Hippocampal formation (tissue), 2 donors: ENCODE results near the gene KLF11.

Source experiments
- DNase-seq, 2 donors: peaks; one replicate each; lab custom pipeline; 2025; lab: John Stamatoyannopoulos, UW

The KLF11 gene

DNA sequence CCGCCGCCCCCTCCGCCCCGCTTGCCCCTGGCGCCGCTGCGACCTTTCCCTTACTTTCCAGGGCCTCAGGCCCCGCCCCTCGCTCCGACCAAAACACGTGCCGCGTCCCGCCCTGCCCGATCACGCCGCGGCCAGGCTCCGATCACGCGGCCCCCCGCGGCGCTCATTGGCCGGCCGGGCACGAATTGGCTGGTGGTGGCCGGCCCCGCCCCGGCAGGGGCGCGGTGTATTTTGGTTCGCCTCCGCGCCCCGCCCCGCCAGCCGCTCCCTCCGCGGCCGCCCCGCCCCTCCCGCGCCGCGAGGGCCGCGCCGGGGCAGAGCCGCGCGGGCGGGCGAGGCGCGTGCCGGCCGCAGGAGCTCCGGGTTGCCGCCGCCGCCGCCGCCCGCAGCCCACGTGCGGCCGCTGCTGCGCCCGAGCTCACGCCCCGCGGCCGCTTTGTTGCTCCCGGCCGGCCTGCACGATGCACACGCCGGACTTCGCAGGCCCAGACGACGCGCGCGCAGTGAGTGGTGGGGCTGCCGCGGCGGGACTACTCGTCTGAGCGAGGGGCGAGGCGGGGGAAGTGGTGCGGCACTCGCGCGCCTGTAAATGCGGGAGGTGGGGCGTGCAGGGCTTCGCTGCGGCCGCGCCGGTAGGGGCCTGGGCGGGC, at the start of gene KLF11:
TSS of gene KLF11 (plus strand) at position 295 of the 650 bp plus-strand sequence. CDS start at position 462, 167 bp downstream.
- DNase-seq, result peak; percentile 51 to 73

DNA sequence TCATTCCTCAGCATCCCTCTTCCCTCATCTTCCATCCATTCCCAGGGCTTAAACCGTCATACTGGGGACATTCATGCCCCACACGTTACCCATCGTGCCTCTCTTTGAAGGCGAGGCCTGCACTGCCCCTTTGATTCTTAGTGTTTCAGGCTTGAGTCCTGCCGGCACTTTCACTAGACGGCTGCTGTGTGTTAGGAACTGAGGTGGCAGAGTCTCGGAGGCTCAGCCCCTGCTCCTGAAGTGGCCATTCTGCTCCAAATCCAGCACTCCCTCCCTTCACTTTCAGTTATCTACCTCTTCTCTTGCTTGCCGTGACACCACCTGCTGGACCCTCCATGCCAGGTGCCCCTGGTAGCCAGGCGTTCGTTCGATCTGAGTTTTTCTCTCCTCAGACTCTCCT, 48.9 kb upstream of the KLF11 start:
- no peak for DNase-seq

DNA sequence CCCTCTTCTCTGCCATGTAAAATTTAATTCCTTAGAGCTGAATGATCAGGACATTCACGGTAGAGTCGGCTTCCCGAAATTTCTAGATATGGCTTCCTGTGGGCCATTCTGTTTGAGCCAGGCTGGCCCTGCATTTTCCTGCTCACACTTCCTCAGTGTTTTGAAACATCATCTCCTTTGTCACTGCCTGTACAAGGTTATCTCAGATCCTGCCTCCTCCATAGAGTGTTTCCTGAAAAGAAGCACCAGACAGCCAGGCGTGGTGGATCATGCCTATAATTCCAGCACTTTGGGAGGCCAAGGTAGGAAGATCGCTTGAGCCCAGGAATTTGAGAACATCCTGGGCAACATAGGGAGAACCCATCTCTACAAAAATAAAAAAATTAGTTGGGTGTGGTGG, 48.3 kb upstream of the KLF11 start:
- DNase-seq, result no peak

DNA sequence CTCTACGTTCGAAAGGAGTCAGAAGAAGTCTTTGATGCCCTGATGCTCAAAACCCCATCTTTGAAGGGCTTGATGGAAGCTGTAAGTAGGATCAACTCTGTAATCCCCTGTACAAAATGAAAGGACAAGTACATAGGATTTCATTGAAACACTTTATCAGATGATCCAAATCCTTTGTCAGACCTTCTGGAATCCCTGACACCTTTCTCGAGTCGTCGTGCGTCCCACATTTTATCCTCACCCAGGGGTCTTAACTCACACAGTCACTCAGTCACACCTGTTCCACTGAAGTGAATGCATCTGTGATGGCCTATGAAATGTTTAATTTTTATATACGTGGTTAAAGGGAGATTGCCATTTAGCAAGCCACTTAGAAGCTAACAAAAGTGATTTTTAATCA, 47.0 kb upstream of the KLF11 start:
- DNase-seq, result no peak

DNA sequence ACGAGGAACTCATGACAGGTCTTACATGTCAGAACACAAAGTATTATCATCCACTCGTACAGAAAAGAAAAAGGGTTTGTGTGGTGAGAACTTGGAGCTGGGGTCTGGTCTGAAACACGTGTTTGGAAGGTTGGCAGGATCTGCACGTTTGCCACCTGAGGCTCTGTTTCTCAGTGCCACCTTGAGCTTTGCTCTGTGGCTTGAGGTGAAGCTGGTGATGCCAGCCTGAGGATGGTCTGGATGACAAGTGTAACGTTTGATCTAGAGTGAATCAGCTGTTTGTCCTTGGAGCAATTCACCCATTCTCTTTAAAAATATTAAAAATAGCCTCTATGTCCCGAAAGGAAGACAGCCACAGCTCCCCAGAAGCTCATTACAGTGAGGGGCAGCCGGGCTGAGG, 45.4 kb upstream of the KLF11 start:
- no peak for DNase-seq

DNA sequence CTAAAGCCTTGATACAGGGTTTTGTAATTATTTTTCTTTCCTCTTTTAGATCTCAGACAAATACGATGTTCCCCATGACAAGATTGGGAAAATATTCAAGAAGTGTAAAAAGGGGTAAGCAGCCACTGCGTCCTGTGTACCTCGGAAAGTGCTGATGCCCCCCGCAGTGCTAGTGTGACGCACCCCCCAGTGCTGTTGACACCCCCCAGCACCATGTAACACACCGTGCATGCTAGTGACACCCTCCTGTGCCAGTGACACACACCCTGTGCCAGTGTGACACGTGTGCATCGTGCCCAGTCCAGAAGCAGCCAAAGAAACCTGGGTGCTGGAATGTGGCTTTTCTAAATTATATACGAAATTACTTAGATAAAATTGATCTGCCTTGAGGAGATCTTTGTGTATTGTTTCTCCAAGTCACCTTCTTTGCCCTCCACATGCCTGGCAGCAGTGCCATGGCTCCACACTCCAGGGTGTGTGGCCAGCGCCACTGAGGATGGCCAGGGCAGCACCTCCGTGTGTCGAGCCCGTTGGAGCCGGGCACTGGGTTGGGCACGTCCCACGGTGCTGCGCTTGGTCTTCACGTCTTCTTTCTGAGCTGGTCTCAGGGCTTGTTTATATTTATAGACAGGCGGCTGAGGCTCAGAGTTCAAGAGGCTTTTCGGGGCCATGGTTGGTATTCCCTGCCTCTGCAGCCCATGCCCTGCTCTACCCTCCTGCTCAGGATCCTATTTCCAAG, 44.3 kb upstream of the KLF11 start:
- DNase-seq, result no peak

DNA sequence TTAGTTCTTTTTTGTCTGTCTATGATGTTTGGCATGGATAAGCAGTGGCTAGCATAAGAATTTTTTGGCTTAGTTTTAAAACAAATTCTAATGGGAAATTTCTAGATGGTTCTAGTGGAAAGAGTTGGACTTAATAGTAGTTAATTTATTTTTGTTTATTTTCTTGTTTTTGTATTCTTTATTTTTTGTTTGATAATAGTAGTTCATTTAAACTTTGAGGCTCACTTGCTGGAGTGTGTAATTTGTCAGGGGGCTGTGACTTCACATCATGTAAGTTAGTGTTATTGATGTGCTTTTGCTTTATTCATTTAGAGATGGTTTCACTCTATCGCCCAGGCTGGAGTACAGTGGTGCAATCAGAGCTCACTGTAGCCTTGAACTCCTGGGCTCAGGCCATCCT, 43.7 kb upstream of the KLF11 start:
- DNase-seq, result no peak

DNA sequence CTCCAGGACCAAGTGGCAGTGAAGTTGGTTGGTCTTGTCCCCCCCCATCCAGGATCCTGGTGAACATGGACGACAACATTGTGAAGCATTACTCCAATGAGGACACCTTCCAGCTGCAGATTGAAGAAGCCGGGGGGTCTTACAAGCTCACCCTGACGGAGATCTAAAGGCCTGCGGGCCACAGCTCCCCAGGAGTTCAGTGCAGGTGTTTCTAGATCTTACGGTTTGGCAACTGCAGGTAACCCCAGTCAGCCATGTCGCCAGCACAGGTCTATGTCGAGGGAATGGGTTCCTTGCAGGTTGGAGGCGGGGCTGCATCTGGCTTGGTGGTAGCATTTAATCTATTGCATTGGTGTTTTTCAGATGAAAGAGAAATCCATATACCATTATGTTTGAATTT, 42.8 kb upstream of the KLF11 start:
- DNase-seq, result no peak

DNA sequence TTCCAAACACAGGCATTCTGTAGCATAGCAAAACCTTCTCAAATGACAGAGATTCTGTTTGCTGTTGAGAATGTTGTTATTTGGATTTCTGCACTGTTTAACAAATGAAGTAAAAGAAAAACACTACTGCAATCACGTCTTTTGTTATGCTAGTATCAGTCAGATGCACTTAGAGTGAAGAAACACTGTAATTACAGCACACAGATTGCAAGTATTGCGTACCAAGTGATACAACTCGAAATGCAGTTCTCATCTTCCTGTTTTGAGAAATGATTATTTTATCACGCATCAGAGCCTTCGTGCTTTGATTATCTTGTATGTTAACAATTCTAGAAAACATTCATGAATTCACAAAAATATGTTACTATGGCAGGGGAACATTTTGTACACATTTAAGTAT, 41.8 kb upstream of the KLF11 start:
- no peak for DNase-seq

DNA sequence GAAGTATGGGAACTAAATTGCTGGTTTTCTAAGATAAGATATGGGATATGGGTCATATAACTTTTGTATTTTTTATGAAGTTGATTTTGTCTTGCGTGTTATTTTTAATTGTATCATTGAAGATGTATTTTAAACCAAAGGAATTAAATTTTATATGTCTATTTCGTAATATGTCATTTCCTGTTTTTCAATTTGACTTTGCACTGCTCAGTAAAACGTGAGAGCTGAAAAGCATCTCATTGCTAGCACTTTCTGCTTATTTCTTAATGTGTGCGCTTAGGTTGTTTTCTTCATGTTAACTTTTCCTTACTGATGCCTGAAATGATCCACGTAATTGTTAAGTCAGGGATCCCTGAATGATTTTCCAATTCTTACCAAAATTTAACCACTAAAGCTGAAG, 41.2 kb upstream of the KLF11 start:
- no peak for DNase-seq

DNA sequence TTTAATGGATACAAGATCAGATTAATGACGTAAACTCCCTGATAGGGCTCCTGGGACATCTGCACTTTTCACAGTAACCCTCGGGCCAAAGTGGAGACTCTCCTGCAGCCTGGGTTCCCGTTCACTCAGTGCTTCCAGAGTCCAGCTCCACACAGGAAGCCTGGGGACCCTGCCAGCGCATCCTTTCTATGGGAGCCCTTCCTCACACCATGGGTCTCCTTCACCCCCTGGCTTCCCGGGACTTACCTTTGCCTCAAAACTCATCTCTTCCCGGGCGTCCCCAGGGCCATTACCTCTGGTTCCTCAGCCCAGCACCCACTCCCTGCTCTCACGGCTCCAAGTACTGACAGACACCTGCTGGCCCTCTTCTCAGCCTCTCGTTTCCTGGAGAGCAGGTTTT, 40.7 kb upstream of the KLF11 start:
- no peak for DNase-seq

DNA sequence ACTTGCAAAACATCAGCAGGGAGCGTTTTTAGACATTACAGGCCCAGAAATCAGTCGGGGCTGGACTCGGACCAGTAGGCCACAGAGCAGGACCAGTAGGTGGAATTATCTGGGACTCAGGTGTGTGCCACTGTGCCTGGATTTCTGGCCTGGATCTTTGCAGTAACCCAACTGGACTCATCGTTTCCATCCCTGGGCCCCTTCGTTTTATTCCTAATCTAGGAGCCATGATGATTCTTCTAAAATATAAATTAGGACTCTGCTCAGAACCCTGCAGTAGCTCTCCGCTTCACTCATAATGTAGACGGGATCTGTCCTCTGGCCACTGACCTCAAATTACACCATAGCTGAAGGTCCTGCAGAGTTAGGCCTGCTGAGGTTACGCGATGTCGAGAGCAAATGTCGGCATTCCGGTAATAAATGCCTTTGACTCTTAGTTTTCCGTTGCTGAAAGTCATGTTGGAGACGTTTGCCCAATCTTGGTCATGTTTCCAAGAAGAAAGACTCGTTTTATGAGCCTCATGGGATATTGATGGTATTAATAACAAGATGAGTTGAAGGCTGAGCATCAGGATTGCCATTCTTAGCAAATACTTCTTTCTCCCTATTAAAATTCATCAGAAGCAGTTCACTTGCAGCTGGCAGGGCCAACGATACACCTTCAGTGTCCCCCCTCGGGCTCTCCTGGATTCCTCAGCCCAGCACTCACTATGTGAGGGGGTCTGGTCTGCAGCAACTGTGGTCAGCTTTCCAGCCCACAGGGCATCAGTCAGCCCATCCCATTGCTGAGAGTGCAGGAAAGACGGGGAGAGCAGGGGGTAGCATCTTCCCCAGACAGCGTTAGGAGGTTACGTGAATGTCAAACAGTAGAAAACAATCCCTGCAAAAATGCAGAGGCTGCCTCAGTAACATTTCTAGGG, 39.9 kb upstream of the KLF11 start:
- no peak for DNase-seq

DNA sequence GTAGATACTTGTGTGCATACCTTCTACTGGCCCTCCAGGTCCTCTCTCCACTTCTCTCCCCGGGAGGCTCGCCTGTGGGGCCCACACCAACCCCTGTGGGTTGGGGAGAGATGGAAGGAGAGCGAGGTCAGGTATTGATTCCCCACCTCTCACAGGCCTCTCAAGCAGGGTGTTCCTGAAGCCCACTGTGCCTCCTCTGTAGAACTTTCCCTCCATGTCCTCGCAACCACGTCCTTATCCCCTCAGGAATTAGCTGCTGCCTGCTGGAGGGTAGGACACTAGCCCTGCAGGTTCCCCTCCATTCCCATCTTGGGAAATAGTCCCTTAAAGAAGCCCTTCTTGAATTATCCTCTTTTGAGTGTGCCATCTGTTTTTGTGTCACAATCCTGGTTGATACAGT, 38.9 kb upstream of the KLF11 start:
- DNase-seq, result no peak

DNA sequence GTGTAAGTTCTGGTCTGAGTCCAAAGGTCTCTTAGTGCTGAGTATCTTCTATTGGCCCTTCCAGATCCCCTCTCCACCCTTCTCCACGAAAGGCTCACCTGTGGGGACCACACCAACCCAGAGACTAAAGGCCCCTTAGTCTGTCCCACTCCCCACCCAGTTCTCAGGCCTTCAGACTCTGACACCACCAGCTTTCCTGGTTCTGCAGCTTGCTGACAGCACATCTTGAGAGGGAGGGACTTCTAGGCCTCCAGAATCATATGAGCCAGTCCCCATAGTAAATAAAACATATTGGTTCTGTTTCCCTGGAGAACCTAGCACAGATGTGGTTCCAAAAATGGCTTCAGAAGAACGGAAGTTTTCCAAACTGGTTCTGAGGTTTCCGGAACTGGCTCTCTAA, 38.5 kb upstream of the KLF11 start:
- no peak for DNase-seq

DNA sequence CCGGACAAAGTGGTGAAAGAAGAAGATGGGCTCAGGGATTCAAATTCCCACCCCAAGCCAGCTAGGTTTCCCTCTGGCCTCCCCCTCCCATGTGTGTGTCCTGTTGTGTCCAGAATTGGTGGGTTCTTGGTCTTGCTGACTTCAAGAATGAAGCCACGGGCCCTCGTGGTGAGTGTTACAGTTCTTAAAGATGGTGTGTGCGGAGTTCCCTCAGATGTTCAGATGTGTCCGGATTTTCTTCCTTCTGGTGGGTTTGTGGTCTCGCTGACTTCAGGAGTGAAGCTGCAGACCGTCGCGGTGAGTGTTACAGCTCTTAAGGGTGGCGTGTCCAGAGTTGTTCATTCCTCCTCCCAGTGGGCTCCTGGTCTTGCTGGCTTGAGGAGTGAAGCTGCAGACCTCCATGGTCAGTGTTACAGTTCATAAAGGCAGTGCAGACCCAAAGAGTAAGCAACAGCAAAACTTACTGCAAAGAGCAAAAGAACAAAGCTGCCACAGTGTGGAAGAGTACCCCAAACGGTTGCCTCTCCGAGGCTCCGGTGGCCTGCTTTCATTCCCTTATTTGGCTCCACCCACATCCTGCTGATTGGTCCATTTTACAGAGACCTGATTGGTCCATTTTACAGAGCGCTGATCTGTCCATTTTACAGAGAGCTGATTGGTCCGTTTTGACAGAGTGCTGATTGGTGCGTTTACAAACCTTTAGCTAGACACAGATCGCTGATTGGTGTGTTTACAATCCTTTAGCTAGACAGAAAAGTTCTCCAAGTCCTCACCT, 37.7 kb upstream of the KLF11 start:
- DNase-seq, result no peak

DNA sequence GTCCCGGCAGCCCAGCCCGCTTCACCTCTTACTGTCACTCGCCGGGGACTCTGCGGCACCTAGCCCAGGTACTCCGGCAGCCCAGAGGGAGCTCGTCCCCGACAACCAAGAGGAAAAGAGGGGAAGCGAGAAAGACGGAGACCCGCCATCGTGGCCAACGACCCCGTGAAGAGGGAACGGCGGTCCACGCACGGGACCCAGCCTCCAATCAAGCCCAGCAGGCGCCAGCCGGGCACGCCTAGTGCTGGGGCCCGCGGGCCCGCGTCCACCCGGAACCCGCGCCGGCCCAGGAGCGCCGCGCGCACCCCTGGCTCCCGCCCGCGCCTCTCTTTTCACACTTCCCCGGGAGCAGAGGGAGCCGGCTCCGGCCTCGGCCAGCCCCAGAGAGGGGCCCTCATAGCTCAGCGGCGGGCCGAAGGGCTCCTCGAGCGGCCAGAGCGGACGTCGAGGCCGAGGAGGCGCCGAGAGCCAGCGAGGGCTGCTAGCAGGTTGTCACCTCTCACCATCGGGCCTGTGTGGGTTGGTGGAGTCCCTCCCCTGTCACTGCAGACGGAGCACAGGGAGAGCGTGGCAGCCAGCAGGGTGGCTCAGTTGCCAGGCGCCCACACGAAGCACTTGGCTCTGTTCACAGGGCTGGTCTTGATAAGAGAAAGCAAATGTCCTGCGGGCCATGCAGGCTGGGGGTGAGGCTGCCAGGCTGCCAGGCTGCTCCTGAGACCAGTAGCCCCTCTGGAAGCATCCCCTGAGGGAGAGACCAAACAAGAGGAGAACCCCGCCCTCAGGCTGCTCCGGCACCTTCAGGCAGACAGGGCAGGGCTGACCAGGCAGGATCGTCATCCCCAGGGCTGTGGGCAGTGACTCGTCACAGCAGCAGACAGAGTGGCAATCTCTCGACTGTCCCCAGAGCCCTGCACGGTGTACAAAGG, 36.9 kb upstream of the KLF11 start:
- no peak for DNase-seq

DNA sequence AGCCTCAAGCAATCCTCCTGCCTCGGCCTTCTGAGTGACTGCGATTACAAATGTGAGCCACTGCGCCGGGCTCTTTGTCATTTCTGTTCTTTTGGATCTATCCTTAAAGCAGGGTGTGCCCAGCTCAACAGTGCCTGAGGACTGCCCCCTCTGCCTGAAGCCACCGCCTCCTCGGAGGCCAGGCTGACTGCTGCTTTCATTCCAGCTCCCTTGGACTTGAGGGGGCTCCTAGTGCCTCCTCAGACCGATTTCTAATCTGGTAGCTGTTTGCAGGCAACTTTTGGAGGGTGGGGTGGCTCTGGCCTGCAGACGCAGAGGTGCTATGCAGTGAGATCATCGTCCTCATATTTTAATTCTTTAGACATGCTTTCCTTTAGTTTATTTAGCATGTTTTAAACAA, 35.9 kb upstream of the KLF11 start:
- DNase-seq, result no peak

DNA sequence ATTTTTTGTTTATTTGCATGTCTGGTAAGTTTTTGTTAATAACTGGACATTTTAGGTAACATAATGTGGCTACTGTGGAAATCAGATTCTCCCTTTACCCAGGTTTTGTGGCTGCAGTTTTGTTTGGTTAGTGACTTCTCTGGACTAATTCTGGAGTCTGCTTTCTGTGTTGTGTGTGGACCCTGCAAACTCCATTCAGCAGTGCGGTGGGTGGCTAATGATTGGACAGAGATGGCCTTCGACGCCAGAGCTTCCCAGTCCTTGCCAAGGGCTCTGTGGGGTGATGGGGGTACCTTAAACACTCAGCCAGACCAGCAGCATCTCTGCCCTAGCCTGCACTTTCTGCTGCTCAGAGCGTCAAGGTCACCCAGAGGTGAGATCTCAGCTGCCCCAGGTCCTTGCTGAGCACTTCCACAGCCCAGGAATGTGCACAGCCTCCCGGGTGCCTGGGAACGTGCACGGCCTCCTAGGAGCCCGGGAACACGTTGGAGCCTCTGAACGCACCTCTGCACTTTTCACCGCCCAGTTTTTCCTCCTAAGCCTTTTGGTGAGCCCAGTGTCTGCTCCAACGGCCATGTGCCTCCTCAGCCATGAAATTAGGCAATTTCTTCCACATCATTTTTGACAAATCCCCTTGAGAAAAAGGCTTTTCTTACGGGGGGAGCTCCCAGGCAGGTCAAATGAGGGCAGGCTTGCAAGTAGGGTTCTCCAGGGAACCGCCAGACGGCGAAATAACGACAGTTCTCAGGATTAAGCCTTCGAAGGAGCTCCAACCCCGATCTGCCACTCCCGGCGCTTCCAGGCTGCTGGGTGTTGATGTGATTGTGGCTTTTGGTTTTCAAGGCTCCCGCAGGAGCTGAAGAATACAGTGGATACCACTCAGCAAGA, 35.2 kb upstream of the KLF11 start:
- DNase-seq, result no peak

DNA sequence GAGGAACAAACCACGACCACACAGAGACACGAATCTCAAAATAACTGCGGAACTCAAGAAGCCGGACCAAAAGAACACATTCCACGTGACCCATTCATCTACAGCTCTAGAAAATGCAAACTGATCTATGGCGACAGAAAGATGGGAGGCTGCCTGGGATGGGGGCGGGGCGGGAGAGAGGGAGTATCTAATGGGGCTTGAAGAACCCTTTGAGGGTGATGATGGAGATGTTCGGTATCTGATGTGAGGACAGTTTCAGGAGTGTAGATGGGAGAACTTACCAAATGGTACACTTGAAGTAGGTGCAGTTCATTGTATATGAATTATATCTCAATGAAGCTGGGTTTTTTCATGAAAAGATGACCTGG, 34.6 kb upstream of the KLF11 start:
- DNase-seq, result no peak

DNA sequence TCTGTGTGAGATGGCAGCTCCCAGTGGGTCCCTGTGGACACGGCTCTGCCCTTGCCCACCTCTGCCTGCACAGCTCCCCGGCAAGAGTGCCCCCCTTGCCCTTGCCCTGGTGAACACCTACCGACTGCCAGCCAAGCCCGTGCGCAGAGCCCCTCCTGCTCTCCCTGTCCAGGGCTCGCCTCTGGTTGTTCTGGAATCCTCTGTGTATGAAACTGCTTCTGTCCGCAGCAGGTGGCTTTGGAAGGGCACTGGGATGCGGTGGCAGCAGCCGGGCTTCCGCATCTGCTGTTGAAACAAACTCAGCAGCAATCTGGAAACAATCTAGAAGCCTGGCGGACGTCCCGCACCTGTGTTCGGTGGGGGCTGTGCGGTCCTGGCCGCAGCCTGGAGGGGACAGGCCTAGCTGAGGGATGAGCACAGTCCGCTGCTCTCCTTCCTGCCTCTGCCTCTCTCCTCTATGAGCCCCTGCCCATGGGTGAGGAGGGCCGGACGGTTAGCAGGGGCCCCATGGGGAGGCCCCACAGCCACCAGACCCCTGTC, 34.0 kb upstream of the KLF11 start:
- no peak for DNase-seq
